Lung (tissue), 12 donors: Measurements from ENCODE around the gene GPX2. TPM values are rescaled to one million over a fixed set of nuclear protein-coding genes. Genes with fewer than 3 reads are reported as not detected.

Source experiments
- ATAC-seq: fragments of 200-7000 bp; cut with Tn5 transposase; one replicate; pipeline ENCODE4 v1.9.1; 2020; ENCODE audit warnings: moderate number of reproducible peaks; ENCODE audit not compliant: insufficient read depth, low FRiP score
- DNase-seq, 3 donors: peaks; one replicate each; pipeline ENCODE4 v3.0.0-alpha.2; 2013 to 2017
- H3K27ac ChIP-seq, 2 donors: one replicate each; pipeline ENCODE4 v1.5.1; 2013; ENCODE audit warnings: mild to moderate bottlenecking in 2 of 2, moderate library complexity in 2 of 2, control low read depth in 1 of 2, inconsistent platforms in 1 of 2, low read depth in 1 of 2, low read length in 1 of 2
- H3K27me3 ChIP-seq, 3 donors: one replicate each; pipeline ENCODE4 v1.5.1; 2013; ENCODE audit warnings: low read length in 2 of 3; ENCODE audit not compliant: control insufficient read depth in 3 of 3, insufficient read depth in 3 of 3
- H3K36me3 ChIP-seq, 4 donors: one replicate each; pipeline ENCODE4 v1.5.1; 2013; ENCODE audit warnings: low read length in 4 of 4, mild to moderate bottlenecking in 1 of 4, moderate library complexity in 1 of 4; ENCODE audit not compliant: control insufficient read depth in 4 of 4, insufficient read depth in 4 of 4
- H3K4me1 ChIP-seq, 5 donors: one replicate each; pipeline ENCODE4 v1.5.1; 2013; ENCODE audit warnings: low read length in 5 of 5, mild to moderate bottlenecking in 2 of 5, moderate library complexity in 1 of 5; ENCODE audit not compliant: control insufficient read depth in 5 of 5, insufficient read depth in 5 of 5
- H3K4me3 ChIP-seq: one replicate; pipeline ENCODE4 v1.5.1; 2013; ENCODE audit warnings: mild to moderate bottlenecking, control low read depth, moderate library complexity
- H3K9ac ChIP-seq, 2 donors: one replicate each; pipeline ENCODE4 v1.5.1; 2013; ENCODE audit warnings: low read length in 2 of 2, control low read depth in 1 of 2; ENCODE audit not compliant: insufficient read depth in 1 of 2
- H3K9me3 ChIP-seq, 4 donors: one replicate each; pipeline ENCODE4 v1.5.1; 2013; ENCODE audit warnings: low read length in 3 of 4, mild to moderate bottlenecking in 1 of 4, moderate library complexity in 1 of 4; ENCODE audit not compliant: control insufficient read depth in 4 of 4, insufficient read depth in 3 of 4
- WGBS, 2 donors: extraction: QIAGEN DNeasy Blood & Tissue Kit; methylation state at CpG; one replicate each; pipeline ENCODE4 v1.1.7; 2013; 5-methylcytosine and 5-hydroxymethylcytosine counted together
- polyA plus RNA-seq, 2 donors: library from polyadenylated mRNA; stranded (reverse); fragments of 200-250 nt; gene quantifications; one replicate each; pipeline ENCODE4 v1.2.1, GENCODE V29; 2013
- total RNA-seq, 2 donors: library from RNA; depleted of rRNA in 1 of 2; stranded (reverse); fragments of >200 nt in 1 of 2; gene quantifications; one replicate each; pipeline ENCODE4 v1.2.1, GENCODE V29; 2014 to 2021
- TF ChIP-seq, protein P1 (sequence below): IDR thresholded peaks from 2 replicates; pipeline ENCODE4 v1.5.1; 2012; ENCODE audit warnings: mild to moderate bottlenecking; ENCODE audit errors: control extremely low read depth, extremely low read depth
- donor health status: control.
- donor health status: control.
- donor health status: Bipolar disorder and iron deficiency.
- donor health status: healthy.
- donor health status: DM: yes; HTN: yes; CAD: no.

GPX2 gene
- total and polyA plus RNA-seq, 4 donors = 2.9 to 11.3 (median 3.4) TPM; not detected in 1

DNA sequence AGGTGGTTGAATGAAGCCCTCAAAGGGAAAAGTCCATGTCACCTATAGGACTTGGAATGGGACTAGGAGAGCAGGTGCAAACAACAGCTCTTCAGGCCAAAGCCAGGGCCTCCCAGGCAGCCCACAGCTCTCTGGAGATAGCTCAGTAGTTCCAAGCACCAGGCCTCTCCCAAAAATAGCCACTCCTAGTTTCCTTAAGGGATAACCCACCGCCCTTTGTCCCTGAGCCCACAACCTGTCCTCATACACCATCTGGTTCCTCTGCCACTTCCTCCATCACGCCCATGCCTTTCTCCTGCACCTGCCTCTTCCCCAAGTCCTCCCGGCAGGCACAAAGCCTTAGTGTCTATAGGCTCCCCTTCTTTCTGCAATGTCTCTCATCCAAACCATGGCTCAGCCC, 27.5 kb upstream of the GPX2 start:
- H3K9ac ChIP-seq = no peak overlapping the region
- no peak overlapping the region for H3K27ac ChIP-seq
- ATAC-seq (no peak), DNase-seq (no peak)
- no peaks in the 10 kb centered on the region for H3K27me3 ChIP-seq
- 52 to 70% methylated on average over 3 of the region's 3 CpGs for WGBS, 2 donors
- H3K36me3 ChIP-seq = no peaks in the 10 kb centered on the region
- TF ChIP-seq, protein P1, sequence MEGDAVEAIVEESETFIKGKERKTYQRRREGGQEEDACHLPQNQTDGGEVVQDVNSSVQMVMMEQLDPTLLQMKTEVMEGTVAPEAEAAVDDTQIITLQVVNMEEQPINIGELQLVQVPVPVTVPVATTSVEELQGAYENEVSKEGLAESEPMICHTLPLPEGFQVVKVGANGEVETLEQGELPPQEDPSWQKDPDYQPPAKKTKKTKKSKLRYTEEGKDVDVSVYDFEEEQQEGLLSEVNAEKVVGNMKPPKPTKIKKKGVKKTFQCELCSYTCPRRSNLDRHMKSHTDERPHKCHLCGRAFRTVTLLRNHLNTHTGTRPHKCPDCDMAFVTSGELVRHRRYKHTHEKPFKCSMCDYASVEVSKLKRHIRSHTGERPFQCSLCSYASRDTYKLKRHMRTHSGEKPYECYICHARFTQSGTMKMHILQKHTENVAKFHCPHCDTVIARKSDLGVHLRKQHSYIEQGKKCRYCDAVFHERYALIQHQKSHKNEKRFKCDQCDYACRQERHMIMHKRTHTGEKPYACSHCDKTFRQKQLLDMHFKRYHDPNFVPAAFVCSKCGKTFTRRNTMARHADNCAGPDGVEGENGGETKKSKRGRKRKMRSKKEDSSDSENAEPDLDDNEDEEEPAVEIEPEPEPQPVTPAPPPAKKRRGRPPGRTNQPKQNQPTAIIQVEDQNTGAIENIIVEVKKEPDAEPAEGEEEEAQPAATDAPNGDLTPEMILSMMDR = no peak
- H3K9me3 ChIP-seq = no peaks in the 10 kb centered on the region
- no peak overlapping the region for H3K4me3 ChIP-seq
- peaks cover 0 to 12% (median 7%) of the 10 kb centered on the region in 5 donors for H3K4me1 ChIP-seq

DNA sequence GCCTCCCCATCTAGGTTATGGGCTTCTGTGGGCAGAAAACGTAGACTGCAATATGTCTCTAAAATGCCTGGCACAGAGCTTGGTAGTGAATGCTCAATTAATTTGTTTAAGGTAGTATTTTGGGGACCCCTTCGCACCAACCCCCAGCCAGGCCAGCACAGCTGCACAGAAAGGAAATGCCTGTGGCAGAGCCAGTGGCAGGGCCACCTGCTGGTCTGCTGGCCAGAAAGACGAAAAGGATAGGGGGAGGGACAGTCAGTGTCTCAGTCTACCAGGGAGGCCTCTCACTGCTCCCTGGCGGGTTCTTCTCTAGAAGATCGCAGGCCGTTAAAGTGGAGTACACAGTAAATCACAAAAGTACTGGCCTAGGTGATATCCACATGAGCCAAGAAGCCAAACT, 26.1 kb upstream of the GPX2 start:
- ATAC-seq (no peak), DNase-seq (no peak)
- H3K9ac ChIP-seq = no peak overlapping the region
- TF ChIP-seq, protein P1 = no peak
- H3K36me3 ChIP-seq = no peaks in the 10 kb centered on the region
- no peaks in the 10 kb centered on the region for H3K27me3 ChIP-seq
- peaks cover 0 to 12% (median 7%) of the 10 kb centered on the region in 5 donors for H3K4me1 ChIP-seq
- no peak overlapping the region for H3K27ac ChIP-seq
- no peaks in the 10 kb centered on the region for H3K9me3 ChIP-seq
- H3K4me3 ChIP-seq = no peak overlapping the region
- 79 to 86% methylated on average over 6 of the region's 6 CpGs for WGBS, 2 donors

DNA sequence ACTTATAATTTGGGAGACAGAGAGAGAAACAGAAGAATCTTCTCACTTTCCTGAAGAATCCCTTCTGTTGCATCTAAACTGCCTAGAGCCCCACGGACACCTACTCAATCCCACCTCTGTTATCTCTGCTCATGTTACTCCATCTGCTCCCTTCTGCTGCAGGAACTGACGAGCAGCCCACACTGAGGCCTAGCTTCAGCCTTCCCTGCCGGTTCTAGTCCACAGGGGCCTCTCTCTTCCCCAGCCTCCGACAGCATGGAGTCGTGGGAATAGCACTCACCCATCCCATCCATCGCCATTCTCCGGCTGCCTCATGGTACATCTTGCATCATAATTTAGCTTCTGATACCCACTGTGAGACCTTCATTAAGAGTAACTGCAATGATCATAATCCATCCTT, 25.6 kb upstream of the GPX2 start:
- no peak overlapping the region for H3K27ac ChIP-seq
- DNase-seq = no peak

More for the DNA sequence above, 25.6 kb upstream of the GPX2 start:
- no peaks in the 10 kb centered on the region for H3K27me3 ChIP-seq
- H3K9ac ChIP-seq = no peak overlapping the region
- H3K4me3 ChIP-seq = no peak overlapping the region
- TF ChIP-seq, protein P1 = no peak
- H3K9me3 ChIP-seq = no peaks in the 10 kb centered on the region
- ATAC-seq = no peak
- no peaks in the 10 kb centered on the region for H3K36me3 ChIP-seq
- 94% methylated on average over 7 of the region's 7 CpGs for WGBS, 2 donors
- H3K4me1 ChIP-seq = peaks cover 0 to 12% (median 7%) of the 10 kb centered on the region in 5 donors
